BJ (cell line): ENCODE results near the gene SLCO3A1. TPM values are rescaled to one million over a fixed set of nuclear protein-coding genes. Genes with fewer than 3 reads are reported as not detected.

Experiments used
- CTCF ChIA-PET: fragments of 350-600 bp; formaldehyde crosslinking; extraction: SDS; loops from one replicate; lab custom pipeline; 2021; ENCODE audit warnings: antibody characterized with exemption, inconsistent platforms; lab: Yijun Ruan, JAX
- POLR2A ChIA-PET: fragments of 300-600 bp; sonication (Branson Sonifier 250); formaldehyde crosslinking; extraction: SDS; loops from one replicate; lab custom pipeline; 2021; ENCODE audit warnings: antibody characterized with exemption; lab: Charles Lee
- DNase-seq: peaks from one replicate; pipeline ENCODE4 v3.0.0-alpha.2; 2011; ENCODE audit warnings: low read depth
- H3K27me3 ChIP-seq: 2 replicates; pipeline ENCODE4 v1.6.0; 2011; ENCODE audit warnings: low read length; ENCODE audit not compliant: control insufficient read depth, insufficient read depth
- H3K36me3 ChIP-seq: 2 replicates; pipeline ENCODE4 v1.5.1; 2011; ENCODE audit warnings: low read length; ENCODE audit not compliant: control insufficient read depth, insufficient read depth
- H3K4me3 ChIP-seq: 2 replicates; pipeline ENCODE4 v1.5.1; 2011; ENCODE audit warnings: low read depth, mild to moderate bottlenecking, control low read depth, low read length
- CTCF ChIP-seq: IDR thresholded peaks from 2 replicates; pipeline ENCODE4 v1.5.1; 2011; ENCODE audit warnings: low read depth, mild to moderate bottlenecking, control low read depth, inconsistent platforms, low read length, moderate library complexity; ENCODE audit not compliant: insufficient read depth
- polyA plus RNA-seq: library from polyadenylated mRNA; depleted of rRNA; stranded (reverse); fragments of >200 nt; gene quantifications from 2 replicates; pipeline ENCODE4 v1.2.3, GENCODE V29; 2011

The SLCO3A1 gene
- polyA plus RNA-seq, 1 experiment: 7.8 TPM

- Histone ChIP-seq H3K4me3 (no peak overlapping the region), H3K27me3 (no peaks in the 10 kb centered on the region), H3K36me3 (no peaks in the 10 kb centered on the region)
- TF ChIP-seq CTCF: no peak
- ChIA-PET CTCF (no interaction called here), POLR2A (no interaction called here)
- DNase-seq: no peak
Measured at GRCh38 chr15:91973481-91973880, 120.0 kb downstream of the SLCO3A1 start.

DNA sequence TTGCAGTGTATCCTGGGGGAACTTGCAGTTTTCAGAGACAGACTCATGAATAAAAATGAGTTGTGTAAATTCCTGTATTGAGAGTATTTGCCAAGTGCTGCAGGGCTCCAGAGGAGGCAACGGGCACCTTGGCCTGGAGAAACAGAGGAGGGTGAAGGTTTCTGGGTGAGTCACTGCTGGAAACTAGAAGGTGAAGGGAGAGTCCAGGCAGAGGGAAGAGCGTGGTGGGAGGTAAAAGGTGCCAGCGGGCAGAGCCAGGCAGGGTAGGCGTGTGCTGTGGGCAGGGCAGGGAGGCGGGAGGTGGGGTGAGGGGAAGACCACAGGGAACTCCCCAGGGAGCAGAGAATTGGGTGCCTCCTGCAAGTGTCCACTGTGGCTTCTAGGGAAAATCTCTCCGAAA is 120.8 kb downstream of the SLCO3A1 start:
- DNase-seq: no peak
- Histone ChIP-seq H3K36me3 (no peaks in the 10 kb centered on the region), H3K27me3 (no peaks in the 10 kb centered on the region), H3K4me3 (no peak overlapping the region)
- ChIA-PET POLR2A (no interaction called here), CTCF (interaction anchor here (1.0 kb wide), 1 partner anchor 120 kb away, joined by 4 read pairs; the partner anchor contains the start of gene SLCO3A1)
- TF ChIP-seq CTCF: no peak

GRCh38 chr15:91975241-91975978 is 121.9 kb downstream of the SLCO3A1 start:
- no peaks in the 10 kb centered on the region for H3K36me3 ChIP-seq
- TF ChIP-seq CTCF: no peak
- CTCF ChIA-PET: interaction anchor here (1.0 kb wide), 1 partner anchor 122 kb away, joined by 4 read pairs; the partner anchor contains the start of gene SLCO3A1
- DNase-seq: no peak
- no peaks in the 10 kb centered on the region for H3K27me3 ChIP-seq
- POLR2A ChIA-PET: no interaction called here
- H3K4me3 ChIP-seq: no peak overlapping the region

DNA sequence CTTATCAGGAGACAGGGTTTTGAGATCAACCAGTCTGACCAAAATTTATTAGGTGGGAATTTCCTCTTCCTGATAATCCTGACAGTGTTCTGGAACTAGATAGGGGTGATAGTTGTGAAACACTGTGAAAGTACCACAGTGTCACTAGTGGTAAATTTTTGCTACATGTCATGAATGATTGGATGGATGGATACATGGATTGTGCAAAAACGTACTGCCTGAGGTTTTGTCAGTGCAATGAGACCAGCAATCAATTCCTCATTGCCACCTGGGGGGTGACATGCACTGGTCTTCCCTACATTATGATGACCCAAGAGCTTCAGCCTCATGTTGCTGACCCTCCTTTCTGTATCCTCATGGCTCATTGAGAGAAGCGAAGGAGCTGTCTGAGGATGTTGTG is 123.5 kb downstream of the SLCO3A1 start:
- ChIA-PET POLR2A (no interaction called here), CTCF (no interaction called here)
- no peak for DNase-seq
- Histone ChIP-seq H3K27me3 (no peaks in the 10 kb centered on the region), H3K4me3 (no peak overlapping the region), H3K36me3 (no peaks in the 10 kb centered on the region)
- TF ChIP-seq CTCF: no peak

GRCh38 chr15:91980502-91981267 is 127.2 kb downstream of the SLCO3A1 start:
- Histone ChIP-seq H3K4me3 (no peak overlapping the region), H3K36me3 (no peaks in the 10 kb centered on the region), H3K27me3 (no peaks in the 10 kb centered on the region)
- no peak for DNase-seq
- POLR2A ChIA-PET: no interaction called here
- CTCF ChIA-PET: interaction anchor here (1.2 to 1.6 kb wide), 2 partner anchors 133 to 289 kb away, joined by 3 to 4 read pairs; no protein-coding TSS in a partner anchor
- TF ChIP-seq CTCF: no peak
